Measurements from ENCODE around the gene CREB5.

The CREB5 gene, protein sequence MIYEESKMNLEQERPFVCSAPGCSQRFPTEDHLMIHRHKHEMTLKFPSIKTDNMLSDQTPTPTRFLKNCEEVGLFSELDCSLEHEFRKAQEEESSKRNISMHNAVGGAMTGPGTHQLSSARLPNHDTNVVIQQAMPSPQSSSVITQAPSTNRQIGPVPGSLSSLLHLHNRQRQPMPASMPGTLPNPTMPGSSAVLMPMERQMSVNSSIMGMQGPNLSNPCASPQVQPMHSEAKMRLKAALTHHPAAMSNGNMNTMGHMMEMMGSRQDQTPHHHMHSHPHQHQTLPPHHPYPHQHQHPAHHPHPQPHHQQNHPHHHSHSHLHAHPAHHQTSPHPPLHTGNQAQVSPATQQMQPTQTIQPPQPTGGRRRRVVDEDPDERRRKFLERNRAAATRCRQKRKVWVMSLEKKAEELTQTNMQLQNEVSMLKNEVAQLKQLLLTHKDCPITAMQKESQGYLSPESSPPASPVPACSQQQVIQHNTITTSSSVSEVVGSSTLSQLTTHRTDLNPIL

DNA sequence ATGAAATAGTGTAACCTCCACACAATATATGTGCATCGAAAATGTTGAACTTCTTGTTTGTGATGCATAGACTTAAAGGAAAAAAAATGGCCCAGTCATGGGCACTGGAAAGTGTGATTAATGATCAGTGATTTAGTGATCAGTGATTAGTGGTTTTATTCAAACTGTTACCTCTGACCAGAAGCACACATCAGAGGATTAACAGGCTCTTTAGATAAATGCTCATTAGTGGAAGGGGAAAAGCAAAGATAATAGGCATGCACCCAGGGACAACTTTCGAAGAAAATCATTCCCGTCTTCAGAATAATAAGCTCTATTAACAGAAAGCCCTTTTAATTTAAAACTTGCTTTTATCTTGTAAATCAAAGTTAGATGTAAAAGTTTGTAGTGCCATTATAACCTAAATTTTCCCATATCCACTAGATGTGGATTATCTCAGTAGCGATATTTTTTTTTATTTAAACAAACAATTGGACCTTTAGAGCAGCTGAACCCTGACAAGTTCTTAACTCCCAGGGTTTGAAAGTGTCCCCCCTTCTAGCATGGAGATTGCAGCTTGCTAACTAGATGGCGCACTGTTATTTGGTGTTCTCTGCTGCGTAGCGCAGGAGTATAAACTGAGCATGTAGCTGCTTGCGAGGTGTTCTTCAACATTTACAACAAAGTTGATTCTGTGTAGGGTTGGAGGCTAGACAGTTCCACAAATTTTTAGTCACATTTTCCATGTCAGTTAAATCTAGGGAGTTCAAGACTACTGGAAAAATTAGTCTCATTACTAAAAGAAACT is at the start of gene CREB5:
Gene CREB5 (plus strand): TSS at position 643 of the 787 bp plus-strand sequence. CDS start 397 bp downstream, outside the sequence.
- TF ChIP-seq GATA2 (IDR thresholded peaks at IDR 0.05; ENCODE audit: low read depth, low read length) = no peak
- TF ChIP-seq GATA3 (IDR thresholded peaks at IDR 0.05; ENCODE audit: low read depth, low read length) = no peak

DNA sequence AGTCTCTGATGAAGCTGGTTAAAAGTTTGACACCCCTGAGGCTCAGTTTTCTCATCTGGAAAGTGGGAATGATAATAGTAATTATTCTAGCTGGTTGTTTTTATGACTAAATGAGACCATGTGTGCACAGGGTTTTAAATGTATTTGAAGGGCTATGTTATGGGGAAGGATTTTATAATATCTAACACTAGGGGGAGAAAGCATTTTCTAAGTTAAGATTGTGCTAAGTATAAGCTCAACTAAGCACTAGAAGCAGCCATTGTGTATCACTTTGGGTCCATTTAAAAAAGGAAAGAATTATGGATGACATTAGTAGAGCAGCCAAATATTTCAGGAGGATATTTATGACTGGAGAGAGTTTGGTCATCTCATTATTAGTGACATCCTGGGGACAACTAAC is 49.5 kb upstream of the CREB5 start:
- no peak for TF ChIP-seq GATA3 (IDR thresholded peaks at IDR 0.05; ENCODE audit: low read depth, low read length)
- TF ChIP-seq GATA2 (IDR thresholded peaks at IDR 0.05; ENCODE audit: low read depth, low read length) = no peak

DNA sequence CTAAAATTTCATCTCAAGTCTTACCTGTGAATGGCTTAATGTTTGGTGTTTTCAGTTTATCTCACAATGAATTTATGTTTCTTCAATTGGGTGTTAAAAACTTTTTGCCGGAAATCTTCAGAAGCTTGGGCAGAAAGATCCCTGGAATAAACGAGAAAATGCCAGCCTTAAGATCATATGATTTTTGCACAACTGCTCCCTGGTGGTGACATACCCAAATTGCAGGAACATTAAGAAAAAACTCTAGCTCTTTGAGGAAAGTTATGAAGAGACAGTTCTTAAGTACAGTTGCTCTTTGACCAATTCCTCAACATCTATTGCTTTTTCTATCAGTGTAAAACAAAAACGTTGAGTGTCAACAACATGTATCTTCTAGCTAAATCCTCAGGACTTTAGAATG is 48.2 kb upstream of the CREB5 start:
- TF ChIP-seq GATA2 (IDR thresholded peaks at IDR 0.05; ENCODE audit: low read depth, low read length) = no peak
- no peak for TF ChIP-seq GATA3 (IDR thresholded peaks at IDR 0.05; ENCODE audit: low read depth, low read length)

DNA sequence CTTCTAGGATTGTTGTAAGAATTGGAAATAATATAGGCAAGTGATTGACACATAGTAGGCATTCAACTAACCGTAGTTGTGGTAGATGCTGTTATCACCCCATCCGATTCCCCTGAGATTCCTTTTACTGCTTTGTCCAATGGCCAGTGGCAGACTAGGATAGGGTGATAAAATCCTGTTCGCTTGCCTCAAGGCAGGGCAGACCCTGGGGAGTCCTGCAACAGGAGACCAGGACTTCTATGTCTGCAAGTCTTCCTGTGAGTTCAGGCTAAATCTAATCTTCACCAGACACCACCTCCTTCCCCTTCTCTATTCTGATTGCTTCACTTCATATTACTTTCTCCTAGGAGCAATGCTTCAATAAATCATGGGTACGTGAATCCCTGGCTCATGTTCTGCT is 42.8 kb upstream of the CREB5 start:
- no peak for TF ChIP-seq GATA2 (IDR thresholded peaks at IDR 0.05; ENCODE audit: low read depth, low read length)
- TF ChIP-seq GATA3 (IDR thresholded peaks at IDR 0.05; ENCODE audit: low read depth, low read length) = no peak

DNA sequence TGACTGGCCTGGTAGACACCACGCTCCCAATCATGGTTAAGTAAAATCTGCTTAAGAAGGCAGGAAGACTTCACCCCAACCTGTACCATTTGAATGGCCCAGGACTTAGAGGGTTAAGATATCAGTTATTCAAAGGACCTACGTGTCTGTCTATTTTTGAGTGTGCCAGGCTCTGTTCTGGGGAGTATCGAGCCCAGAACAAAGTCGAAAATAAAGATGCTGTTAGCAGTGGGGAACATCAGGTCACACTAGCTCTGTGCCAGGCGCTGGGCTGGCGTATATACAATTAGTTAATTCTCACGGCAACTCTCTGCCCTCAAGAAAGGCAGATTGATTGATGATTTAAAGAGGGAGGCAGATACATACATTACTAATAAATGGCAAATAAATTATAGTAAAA is 40.5 kb upstream of the CREB5 start:
- TF ChIP-seq GATA3 (IDR thresholded peaks at IDR 0.05; ENCODE audit: low read depth, low read length) = no peak
- no peak for TF ChIP-seq GATA2 (IDR thresholded peaks at IDR 0.05; ENCODE audit: low read depth, low read length)

DNA sequence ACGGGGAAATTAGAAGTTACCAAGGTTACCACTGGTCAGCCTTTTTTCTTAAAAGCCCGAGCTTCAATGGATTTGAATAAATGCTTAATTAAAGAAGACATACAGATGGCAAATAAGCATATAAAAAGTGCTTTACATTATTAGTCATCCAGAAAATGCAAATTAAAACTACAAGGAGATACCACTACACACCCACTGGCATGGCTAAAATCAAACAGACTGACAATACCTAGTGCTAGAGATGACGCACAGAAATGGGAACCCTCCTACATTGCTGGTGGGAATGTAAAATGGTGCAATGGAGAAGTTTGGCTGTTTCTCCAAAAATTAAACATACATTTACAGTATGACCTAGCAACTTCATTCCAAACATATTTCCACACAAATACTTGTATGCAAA is 38.3 kb upstream of the CREB5 start:
- TF ChIP-seq GATA3 (IDR thresholded peaks at IDR 0.05; ENCODE audit: low read depth, low read length) (no peak), GATA2 (IDR thresholded peaks at IDR 0.05; ENCODE audit: low read depth, low read length) (no peak)

DNA sequence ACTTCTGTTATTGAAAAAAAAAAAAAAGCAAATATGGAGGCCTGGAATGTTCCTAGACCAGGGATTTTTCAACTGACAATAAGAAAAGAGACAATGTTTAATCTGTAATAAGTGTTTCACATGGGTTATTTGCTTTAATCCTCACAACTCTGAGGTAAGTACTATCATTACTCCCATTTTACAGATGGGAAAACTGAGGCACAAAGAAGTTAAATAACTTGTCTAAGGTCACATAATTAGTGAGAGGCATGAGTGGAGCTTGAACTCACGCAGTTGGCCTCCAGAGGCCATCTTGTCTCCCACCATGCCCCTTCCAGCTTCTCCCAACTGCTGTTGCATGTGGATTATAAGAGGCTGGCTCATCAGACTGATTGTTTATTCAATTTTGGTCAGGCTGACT is 36.6 kb upstream of the CREB5 start:
- TF ChIP-seq GATA3 (IDR thresholded peaks at IDR 0.05; ENCODE audit: low read depth, low read length) (no peak), GATA2 (IDR thresholded peaks at IDR 0.05; ENCODE audit: low read depth, low read length) (no peak)

DNA sequence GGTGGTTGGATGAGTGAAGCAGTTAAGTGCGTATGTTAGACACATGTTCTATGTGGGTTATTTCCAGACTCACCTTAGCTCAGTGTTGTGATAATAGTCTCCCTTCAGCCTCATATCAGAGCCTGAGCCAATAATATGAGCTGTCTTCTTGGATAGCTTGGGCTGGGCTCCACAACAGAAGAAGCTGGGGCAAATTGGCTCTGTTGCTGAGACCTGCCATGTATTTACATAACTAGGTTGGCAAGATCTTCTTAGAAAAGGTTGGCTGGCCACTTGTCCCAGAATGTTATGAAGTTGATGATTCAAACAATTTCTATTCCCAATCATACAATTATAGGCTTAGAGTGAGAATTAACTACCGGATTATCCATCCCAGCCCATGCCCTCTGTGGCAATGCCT is 35.7 kb upstream of the CREB5 start:
- TF ChIP-seq GATA2 (IDR thresholded peaks at IDR 0.05; ENCODE audit: low read depth, low read length) (no peak), GATA3 (IDR thresholded peaks at IDR 0.05; ENCODE audit: low read depth, low read length) (no peak)

DNA sequence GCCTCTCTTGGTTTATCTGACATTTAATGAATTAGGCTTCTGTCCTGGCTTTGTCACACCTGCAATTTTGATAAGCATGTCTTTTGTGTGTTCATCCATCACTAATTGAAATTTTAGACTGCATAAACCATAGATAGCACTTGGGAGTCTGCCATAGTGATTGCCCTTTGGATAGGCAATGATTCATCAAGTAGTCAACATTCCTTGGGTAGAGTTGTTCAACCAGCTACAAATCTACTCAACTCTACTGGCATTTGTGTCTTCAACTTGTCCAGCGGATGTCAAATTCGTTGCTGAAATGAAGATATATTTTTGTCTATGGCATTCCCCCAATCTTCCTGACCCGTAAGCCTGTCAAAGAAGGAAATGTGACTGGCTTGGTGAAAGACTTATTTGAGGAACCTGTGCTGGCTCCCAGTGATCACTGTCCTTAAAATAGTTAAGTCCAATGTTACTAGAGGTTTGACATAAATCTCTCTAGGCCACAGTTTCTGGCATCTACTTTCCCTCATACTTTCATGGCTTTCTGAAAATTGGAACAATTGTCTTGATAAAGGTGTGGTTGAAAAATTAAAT is 33.7 kb upstream of the CREB5 start:
- no peak for TF ChIP-seq GATA2 (IDR thresholded peaks at IDR 0.05; ENCODE audit: low read depth, low read length)
- no peak for TF ChIP-seq GATA3 (IDR thresholded peaks at IDR 0.05; ENCODE audit: low read depth, low read length)

DNA sequence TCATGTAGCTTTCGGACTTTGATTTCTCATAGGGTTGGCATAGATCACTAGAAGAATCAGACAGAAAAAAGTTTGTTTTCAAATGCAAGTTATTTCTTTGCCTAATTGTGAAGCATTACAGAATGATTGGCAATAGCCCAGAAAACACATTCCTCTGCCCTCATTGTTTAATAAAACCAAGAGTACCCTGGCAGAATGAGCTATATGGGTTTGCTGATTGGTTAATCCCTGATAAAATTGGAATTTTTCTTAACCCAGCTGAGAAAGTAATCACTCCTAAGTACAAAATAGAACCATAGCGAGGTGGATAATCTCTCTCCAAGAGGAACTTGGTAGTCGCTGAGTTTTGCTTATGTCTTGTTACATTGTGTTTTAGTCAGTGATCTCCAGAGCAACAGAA is 30.9 kb upstream of the CREB5 start:
- no peak for TF ChIP-seq GATA2 (IDR thresholded peaks at IDR 0.05; ENCODE audit: low read depth, low read length)
- no peak for TF ChIP-seq GATA3 (IDR thresholded peaks at IDR 0.05; ENCODE audit: low read depth, low read length)

DNA sequence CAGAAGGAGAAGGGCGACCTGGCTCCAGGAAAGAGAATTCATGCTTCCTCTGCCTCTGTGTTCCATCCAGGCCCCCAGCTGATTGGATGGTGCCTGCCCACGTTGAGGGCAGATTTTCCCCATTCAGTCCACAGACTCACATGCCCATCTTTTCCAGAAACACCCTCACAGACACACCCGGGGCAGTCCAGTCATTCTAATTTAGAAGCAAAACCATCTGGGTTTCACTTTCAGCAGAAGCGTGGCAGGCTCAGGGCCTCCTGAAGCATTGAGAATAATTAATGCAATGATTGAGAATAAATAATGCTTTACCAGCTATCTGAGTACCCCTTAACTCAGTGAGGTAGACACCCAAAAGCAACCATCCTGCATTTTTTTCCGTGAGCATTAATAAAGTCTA is 30.2 kb upstream of the CREB5 start:
- no peak for TF ChIP-seq GATA2 (IDR thresholded peaks at IDR 0.05; ENCODE audit: low read depth, low read length)
- TF ChIP-seq GATA3 (IDR thresholded peaks at IDR 0.05; ENCODE audit: low read depth, low read length) = no peak

DNA sequence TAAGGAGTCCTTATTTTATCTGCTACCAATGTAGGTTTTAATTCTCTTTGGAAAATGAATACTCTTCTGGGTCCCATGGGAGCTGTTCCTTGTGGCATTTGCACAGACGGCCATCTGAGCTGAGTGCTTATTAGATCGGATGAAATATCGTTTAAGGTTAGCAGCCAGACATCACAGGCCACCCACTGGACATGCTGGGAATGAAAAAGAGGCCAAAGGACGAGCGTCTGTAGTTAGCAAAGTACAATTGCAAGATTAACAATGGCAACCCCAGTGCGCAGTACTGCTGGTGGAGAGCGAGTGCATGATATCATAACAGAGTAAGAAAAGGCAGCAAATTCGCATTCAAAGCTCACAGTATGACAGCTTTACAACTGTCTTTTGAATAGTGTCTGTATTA is 28.3 kb upstream of the CREB5 start:
- TF ChIP-seq GATA3 (IDR thresholded peaks at IDR 0.05; ENCODE audit: low read depth, low read length) (no peak), GATA2 (IDR thresholded peaks at IDR 0.05; ENCODE audit: low read depth, low read length) (no peak)

DNA sequence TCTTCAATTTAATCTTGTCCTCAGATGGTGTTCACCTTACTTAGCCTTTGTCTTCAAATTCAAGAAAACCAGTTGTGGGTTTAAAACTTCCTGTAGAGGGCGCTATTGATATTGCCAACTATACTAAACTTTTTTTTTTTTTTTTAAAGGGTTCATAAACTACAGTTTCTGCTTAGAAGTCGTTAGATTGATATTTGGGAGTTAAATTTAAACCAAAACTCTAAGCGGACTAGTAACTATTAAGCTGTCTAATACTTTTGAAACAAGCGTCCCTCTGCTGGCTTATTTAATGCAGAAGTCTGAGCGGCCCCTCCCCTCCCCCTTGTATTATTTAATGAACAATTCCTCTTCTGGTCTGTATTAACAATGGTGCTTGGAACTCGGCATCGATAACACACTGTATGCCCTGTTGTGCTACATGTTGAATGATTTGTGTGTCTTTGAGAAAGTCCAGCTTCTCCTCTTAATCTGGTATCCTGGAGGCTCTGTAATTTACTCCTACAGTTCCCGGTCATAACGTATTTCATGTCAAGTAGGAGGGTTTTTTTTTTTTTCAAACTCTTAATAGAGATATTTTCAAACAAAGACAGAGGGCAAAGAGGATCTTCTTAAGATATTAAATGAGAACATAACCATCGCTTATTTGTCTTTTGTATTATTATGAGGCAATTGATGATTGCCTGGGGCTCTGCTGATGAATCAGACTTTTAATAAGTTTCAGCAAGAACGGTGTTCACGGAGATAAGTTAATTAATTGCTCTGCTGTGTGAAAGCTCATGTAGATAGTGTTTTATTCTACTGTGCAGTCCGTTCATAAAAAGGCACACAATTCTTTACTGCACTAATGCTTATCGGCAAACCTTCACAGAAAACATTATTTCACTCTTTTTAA is 22.6 kb upstream of the CREB5 start:
- TF ChIP-seq GATA2 (IDR thresholded peaks at IDR 0.05; ENCODE audit: low read depth, low read length) (no peak), GATA3 (IDR thresholded peaks at IDR 0.05; ENCODE audit: low read depth, low read length) (no peak)

Measured in SH-SY5Y (cell line).